ENCODE data around the gene CCNL2. TPM values are rescaled to one million over a fixed set of nuclear protein-coding genes. Genes with fewer than 3 reads are reported as not detected.

The CCNL2 gene
- total and polyA plus RNA-seq, 12 donors, result 53.4 to 893 (median 168) TPM

- DNase-seq, result no peak
- intact Hi-C loops (cut with DNase I), result no loop called here
- Histone ChIP-seq H3K27me3 (no peaks in the 10 kb centered on the region), H3K27ac (no peak overlapping the region), H3K4me1 (replicated peaks in 1 of 2) (peaks cover 6 to 11% of the 10 kb centered on the region in 2 donors), H3K36me3 (replicated peaks in 1 of 2) (peaks cover 0 to 90% of the 10 kb centered on the region in 2 donors), H3K4me3 (no peak overlapping the region), H3K9me3 (replicated peaks in 1 of 3) (no peaks in the 10 kb centered on the region)
- 94 to 96% (median 96%) methylated on average over 7 of the region's 7 CpGs for WGBS, 4 donors
- no peak for TF ChIP-seq POLR2A (IDR thresholded peaks at IDR 0.05)
- TF ChIP-seq CTCF (IDR thresholded peaks at IDR 0.05), result no peak
Observed at GRCh38 chr1:1394116-1394515, 5.0 kb downstream of the CCNL2 start.

- Histone ChIP-seq H3K27me3 (no peaks in the 10 kb centered on the region), H3K4me1 (replicated peaks in 1 of 2) (peaks cover 6 to 10% of the 10 kb centered on the region in 2 donors), H3K36me3 (replicated peaks in 1 of 2) (peaks cover 0 to 96% of the 10 kb centered on the region in 2 donors), H3K27ac (no peak overlapping the region), H3K4me3 (no peak overlapping the region), H3K9me3 (replicated peaks in 1 of 3) (no peaks in the 10 kb centered on the region)
- no peak for DNase-seq
- TF ChIP-seq CTCF (IDR thresholded peaks at IDR 0.05), result no peak
- no peak for TF ChIP-seq POLR2A (IDR thresholded peaks at IDR 0.05)
- intact Hi-C loops (cut with DNase I), result no loop called here
- WGBS, 4 donors, result 89 to 96% (median 92%) methylated on average over 5 to 11 of the region's 11 CpGs
Observed at GRCh38 chr1:1393428-1393827, 5.7 kb downstream of the CCNL2 start.

- H3K27ac ChIP-seq, result no peak overlapping the region
- WGBS, 4 donors, result 84 to 100% (median 92%) methylated on average over 3 to 4 of the region's 4 CpGs
- no peak for TF ChIP-seq POLR2A (IDR thresholded peaks at IDR 0.05)
- H3K9me3 ChIP-seq (replicated peaks in 1 of 3), result no peaks in the 10 kb centered on the region
- no peaks in the 10 kb centered on the region for H3K27me3 ChIP-seq
- no peak overlapping the region for H3K4me3 ChIP-seq
- H3K4me1 ChIP-seq (replicated peaks in 1 of 2), result peaks cover 1 to 6% of the 10 kb centered on the region in 2 donors
- no peak for DNase-seq
- H3K36me3 ChIP-seq (replicated peaks in 1 of 2), result peaks cover 0 to 100% of the 10 kb centered on the region in 2 donors
- intact Hi-C loops (cut with DNase I), result no loop called here
Observed at GRCh38 chr1:1393014-1393413, 6.1 kb downstream of the CCNL2 start.

GRCh38 chr1:1391225-1391624 lies 7.9 kb downstream of the CCNL2 start:
- Histone ChIP-seq H3K9me3 (replicated peaks in 1 of 3) (no peaks in the 10 kb centered on the region), H3K4me1 (replicated peaks in 1 of 2) (no peaks in the 10 kb centered on the region), H3K27ac (no peak overlapping the region), H3K27me3 (no peaks in the 10 kb centered on the region), H3K36me3 (replicated peaks in 1 of 2) (peaks cover 0 to 100% of the 10 kb centered on the region in 2 donors), H3K4me3 (no peak overlapping the region)
- 80 to 87% (median 83%) methylated on average over 12 of the region's 12 CpGs for WGBS, 4 donors
- TF ChIP-seq CTCF (IDR thresholded peaks at IDR 0.05) (no peak), POLR2A (IDR thresholded peaks at IDR 0.05) (no peak)
- no peak for DNase-seq
- intact Hi-C loops (cut with DNase I), result no loop called here

- DNase-seq, result no peak
- WGBS, 4 donors, result 86 to 88% (median 87%) methylated on average over 12 of the region's 12 CpGs
- TF ChIP-seq POLR2A (IDR thresholded peaks at IDR 0.05) (no peak), CTCF (IDR thresholded peaks at IDR 0.05) (no peak)
- Histone ChIP-seq H3K27me3 (no peaks in the 10 kb centered on the region), H3K36me3 (replicated peaks in 1 of 2) (peaks cover 0 to 100% of the 10 kb centered on the region in 2 donors), H3K4me1 (replicated peaks in 1 of 2) (no peaks in the 10 kb centered on the region), H3K9me3 (replicated peaks in 1 of 3) (no peaks in the 10 kb centered on the region), H3K27ac (no peak overlapping the region), H3K4me3 (no peak overlapping the region)
- intact Hi-C loops (cut with DNase I), result no loop called here
Observed at GRCh38 chr1:1390675-1391074, 8.5 kb downstream of the CCNL2 start.

Measured in adrenal gland (tissue), 12 donors.